Activated CD4-positive, alpha-beta T cell treated with anti-CD3 and anti-CD28 coated beads, Interleukin-2, amount 50 U/mL, for 48 hours (primary cell): ENCODE measurements around the gene ZXDC.

Experiments
- DNase-seq, 2 experiments: peaks; one replicate each; pipeline ENCODE4 v3.0.0-alpha.2; 2020

ZXDC gene

DNA sequence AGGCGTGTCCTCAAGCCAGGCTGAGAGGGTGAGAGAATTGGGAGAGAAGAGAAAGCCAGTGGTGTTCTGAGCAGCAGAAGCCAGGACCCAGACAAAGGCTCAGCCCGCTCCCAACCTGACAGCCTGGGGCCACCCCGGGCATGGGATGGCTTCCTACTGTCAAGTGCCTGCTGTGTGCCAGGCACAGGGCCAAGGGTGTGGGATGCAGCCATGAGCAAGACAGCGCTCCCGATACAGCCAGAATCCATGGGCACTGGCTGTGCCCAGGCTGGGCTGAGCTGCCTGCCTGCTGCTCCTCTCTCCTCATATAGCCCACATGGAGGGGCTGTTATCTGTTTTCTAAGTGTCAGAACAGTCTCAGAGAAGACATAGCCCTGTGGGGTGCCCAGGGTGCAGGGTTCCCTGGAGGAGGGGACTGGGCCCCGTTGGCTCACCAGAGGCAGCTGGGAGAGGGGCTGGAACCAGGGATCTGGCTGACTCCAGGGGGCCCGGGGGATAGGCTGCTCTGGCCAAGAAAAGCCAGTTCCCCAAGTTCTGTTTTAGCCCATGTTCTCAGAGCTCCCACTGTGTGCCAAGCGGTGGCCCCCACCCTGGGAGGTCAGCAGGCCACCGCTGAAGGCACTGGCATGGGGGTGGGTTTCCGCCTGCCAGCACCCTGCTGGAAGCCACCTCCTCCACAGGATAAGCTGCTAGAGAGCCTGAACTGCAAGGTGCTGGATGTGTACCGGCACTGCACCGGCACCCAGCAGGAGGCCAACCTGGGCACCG lies 42.0 kb downstream of the ZXDC start:
- DNase-seq: no peak

DNA sequence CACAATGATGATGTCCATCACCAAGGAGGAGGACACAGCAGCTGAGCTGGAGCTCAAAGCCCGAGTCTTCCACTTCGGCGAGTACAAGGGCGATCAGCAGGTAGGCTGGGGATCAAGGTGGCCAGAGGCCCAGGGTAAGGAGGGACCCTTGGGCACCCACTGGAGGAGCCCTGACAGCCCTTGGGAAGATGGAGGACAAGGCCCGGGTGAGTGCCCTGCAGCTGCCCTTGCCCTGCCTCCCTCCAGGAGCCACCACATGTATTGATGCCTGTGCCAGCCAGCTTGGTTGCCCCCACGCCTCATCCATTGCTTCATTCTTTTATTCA lies 42.6 kb downstream of the ZXDC start:
- no peak for DNase-seq

DNA sequence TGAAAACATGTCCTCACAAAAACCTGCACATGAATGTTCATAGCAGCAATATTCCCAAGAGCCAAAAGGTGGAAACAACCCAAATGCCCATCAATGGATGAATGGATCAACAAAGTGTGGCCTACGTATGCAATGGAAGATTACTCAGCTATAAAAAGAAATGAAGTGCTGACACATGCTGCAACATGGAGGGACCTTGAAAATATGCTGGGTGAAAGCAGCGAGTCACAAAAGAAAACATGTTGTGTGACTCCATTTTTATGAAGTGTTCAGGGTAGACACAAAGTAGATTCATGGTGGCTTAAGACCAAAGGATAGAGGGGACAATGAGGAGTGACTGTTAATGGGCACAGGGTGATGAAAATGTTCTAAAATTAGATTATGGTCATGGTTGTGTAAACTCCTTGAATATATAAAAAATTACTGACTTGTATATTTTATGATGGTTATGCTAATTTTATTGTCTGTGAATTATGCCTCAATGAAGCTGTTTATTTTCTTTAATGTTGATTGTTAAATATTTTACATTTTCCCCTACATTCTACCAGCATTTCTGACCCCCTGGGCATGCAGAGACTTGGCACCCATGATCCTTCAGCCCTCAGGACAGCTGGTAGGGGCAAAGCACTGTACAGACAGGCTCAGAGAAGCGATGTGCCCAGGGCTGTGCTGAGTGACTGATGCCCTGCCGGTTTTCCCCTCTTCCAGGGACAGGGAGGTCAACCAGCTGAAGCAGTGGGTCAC lies 43.2 kb downstream of the ZXDC start:
- DNase-seq: no peak

DNA sequence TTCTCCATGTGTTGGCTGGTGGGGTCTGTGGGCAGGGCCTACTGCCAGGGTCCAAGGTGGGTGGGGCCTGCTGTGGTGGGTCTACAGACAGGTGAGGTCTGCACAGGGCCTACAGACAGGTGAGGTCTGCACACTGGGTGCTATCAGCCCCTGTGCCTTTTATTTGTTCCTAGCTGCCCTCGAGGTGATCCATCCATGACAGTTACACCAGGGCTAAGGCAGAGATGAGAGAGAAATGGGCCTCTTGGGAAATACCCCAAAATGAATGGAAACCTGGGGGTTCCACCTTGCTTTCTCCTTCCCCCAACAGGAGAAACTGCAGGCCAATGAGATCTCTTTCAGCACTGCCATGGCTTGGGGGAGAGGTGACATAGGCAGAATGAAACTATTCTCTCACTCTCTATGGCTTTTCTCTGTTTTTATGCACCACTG lies 44.6 kb downstream of the ZXDC start:
- no peak for DNase-seq

DNA sequence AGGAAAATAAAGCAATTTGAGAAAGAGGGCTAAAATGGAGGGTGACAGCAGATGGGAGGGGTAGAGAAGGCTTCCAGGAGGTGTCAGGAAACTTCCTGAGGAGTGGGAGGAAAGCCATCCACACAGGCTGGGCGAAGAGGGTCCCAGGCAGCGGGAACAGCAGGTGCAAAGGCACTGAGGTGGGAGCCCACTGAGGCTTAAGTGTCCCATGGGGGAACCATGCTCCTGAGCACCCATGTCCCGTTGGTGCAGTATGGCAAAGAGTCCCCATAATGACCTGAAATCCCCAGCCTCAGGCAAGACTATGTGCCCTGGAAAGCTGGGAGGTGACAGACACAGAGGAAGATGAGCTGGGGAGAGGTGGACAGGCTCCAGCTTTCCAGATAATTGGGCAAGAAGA lies 50.9 kb downstream of the ZXDC start:
- no peak for DNase-seq

DNA sequence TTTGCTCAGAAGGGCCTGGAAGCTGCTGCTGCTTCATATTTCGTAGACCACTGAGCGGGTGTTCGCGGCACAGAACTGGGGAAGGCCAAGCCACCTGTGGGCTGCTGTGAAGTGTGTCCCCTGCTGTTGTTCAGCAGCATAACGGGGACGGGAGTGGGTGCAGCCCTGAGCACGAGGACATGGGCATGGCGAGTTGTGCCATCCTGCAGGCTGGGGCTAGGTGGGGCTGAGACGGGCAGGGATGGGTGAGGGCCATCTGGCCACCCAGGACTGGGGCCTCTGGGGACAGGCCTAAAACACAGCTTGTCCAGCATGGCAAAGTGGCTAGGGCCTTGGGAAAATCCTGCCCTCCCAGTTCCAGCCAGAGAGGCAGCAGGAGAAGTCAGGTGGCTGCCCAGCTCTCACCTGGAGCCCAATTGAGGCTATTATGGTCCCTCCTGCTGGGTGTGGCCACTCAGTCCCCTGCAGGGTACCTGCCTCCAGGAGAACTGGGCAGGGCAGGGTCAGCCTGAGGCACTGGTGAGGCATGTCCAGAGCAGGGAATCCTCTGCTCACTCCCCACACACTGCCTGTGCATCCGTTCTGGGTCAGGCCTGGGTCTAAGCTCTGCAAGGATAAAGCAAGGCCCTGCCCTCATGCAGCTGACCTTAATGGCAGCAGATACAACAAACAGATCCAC lies 51.5 kb downstream of the ZXDC start:
- no peak for DNase-seq

DNA sequence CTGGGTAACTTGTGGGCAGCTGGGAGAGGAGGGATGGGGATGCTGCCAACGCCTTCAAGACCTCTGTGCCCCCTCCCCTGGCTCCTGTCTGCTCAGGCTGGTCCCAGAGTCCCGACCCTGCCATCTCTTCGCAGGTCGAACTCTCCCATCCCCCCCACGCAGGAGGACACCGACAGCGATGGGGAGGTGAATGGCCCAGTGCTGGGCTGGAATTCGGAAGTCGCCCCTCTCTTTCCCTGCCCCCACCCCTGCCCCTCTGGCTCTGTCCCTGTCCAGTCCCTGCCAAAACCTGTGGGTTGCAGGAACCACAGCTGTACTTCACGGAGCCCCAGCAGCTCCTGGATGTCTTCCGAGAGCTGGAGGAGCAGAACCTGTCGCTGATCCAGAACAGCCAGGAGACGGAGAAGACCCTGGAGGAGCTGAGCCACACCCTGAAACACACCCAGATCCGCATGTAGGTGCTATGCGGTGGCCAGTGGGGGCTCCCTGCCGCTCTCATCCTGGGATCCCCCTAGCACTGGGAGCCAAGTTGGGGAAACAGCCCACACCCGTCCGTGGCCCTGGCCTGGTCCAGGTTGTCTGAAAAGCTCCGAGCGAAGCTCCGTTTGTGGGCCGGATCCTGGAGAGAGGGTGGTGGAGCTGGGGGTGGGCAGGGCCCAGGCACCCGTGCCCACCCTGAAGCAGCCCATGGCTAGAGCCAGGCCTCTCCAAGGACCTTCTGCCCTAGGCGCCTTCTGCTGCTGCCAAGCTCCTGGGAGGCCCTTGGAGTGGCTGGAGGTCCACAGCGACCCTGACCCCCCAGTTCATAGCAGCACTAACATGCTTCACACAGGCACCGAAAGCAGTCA lies 52.3 kb downstream of the ZXDC start:
- no peak for DNase-seq

DNA sequence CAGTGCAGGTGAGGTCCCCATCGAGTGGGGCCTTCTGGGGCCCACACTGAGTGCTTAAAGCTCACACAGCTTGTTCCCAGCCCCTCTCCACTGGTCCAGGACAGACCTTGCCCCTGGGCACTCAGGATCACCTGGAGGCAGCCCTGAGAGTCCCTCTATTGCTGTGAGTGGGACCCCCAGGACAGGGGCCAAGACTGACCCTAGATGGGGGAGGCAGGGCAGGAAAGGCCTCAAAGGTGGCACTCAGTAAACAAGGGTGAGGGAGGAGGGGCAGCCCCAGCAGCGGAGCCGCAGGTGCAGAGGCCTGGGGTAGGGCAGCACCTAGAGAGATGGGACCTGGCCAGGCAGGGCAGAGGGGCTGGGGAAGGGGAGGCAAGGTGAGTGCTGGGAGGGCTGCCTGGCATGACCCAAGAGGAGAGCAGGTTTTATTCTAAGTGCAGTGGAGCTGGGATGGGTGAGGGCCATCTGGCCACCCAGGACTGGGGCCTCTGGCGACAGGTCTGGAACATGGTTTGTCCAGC lies 53.1 kb downstream of the ZXDC start:
- DNase-seq: no peak

DNA sequence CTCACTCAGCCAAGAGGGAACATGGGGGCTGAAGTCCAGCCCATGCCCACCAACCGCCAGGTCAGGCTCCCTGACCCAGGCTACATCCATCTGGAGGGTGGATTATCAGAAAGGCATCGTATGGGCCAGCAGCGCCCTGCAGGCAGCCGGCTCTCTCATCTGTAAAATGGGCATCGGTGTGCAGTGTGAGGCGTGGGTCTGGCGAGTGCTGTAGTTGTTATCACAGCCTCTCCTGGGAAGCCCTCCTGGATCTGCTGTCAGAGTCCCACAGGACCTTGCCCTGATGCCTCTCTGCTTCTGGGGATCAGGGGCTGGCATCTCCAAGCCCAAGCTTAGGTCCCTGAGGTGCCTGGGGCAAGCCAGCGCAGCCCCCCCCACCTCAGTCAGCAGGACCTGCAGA lies 53.6 kb downstream of the ZXDC start:
- no peak for DNase-seq

DNA sequence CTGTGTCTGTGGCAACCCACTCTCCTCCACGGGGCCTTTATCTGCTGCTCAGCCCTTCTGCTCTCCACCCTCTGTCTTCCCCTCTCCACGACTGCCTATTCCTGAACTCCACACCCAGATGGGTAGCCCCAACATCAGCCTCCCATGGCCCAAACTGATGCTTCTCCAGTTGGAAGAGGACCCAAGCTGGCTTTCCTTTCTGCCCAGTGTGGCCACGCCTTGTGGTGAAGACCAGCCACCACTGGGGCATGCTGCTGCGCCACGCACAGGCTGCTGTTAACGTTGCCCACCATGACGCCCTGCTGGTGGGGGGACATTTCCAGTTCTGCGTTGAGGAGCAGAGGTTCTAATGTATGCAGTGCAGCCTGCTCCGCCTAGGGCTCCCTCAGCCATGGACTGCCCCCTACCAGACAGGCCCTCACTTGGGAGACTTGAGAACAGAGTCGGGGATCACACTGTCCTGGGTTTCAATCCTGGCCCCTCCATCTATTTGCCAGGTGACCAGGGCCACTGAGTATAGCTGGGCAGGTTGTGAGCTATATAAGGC lies 54.0 kb downstream of the ZXDC start:
- no peak for DNase-seq

DNA sequence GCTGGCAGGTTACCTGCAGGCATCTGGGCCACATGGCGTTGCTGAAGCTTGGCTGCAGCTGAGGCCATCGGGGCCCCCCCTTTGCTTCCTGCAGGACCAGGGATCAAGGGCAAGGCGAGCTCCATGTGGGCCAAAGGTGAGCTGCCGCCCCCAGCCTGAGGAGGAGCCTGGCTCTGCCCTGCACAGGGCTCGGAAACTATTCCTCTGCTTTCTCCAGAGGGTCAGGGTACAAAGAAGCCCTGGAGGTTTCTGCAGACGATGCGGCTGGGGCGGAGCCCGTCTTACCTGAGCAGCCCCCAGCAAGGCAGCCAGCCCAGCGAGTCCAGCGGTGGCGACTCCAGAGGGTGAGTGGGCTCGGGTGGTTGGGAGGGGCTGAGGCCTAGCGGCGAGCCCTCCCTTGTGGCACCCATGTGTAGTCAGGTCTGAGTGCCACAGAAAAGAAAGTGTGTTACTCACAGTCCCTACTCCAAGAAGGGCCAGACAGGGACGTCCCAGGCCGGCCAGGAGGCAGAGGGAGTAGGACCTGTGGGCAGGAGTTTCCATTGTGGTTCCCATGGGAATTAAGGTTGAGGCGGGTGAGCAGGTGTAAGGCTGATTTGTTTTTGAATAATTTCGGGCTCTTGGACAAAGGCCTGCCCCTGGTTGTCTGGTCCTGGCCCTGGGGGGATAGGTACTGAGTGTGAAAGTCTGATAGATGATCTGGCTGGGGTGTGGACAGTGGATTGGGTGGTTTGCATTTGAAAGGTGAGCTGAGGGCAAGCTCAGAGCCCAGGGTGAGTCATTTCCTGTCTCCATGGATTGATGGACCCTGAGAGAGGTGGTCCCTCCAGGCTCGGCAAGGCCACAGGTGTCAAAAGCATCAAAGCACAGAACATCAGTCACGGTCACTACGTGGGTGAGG lies 55.6 kb downstream of the ZXDC start:
- no peak for DNase-seq

DNA sequence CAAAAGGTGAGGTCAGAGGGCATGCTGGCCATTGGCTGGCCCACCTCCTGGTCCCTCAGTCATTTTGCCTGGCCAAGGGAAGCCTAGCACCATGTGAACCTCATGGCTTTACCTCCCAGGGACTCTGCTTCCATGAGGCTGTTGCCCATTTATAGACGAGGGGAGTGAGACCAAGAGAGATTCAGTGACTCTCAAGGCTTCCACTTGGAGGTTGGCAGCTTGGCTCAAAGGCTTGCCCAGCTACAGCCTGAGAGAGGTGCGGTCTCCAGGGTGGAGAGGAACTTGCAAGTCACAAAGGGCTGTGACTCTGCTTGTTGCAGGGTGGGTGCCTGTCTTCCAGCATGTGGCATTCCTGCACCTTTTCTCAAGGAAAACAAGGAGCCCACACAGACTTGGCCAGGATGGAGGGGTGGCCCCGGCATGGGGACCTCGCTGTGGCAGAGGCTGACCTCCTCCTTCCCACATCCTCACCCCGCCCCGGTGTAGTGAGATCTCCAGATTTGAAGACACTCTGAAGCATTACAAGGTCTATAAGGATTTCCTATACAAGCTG lies 56.5 kb downstream of the ZXDC start:
- no peak for DNase-seq

DNA sequence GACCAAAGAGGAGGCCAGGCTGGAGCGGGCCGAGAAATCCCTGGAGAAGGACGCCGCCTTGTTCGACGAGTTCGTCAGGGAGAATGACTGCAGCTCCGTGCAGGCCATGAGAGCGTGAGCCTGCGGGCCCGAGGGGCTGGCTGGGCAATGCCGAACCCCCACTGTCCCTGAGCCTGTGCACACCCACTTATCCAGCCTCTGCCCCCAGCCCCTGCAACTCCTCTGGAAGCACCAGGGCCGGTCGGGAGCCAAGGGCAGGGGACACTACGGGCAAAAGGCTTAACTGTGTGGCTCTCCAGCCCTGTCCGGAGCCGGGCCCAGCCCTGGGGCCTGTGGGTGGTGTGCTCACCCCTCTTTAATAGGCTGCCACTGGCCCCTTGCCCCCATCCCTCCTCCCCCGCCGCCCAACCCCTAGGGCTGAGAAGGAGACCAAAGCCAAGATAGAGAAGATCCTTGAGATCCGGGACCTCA lies 57.0 kb downstream of the ZXDC start:
- DNase-seq: no peak

DNA sequence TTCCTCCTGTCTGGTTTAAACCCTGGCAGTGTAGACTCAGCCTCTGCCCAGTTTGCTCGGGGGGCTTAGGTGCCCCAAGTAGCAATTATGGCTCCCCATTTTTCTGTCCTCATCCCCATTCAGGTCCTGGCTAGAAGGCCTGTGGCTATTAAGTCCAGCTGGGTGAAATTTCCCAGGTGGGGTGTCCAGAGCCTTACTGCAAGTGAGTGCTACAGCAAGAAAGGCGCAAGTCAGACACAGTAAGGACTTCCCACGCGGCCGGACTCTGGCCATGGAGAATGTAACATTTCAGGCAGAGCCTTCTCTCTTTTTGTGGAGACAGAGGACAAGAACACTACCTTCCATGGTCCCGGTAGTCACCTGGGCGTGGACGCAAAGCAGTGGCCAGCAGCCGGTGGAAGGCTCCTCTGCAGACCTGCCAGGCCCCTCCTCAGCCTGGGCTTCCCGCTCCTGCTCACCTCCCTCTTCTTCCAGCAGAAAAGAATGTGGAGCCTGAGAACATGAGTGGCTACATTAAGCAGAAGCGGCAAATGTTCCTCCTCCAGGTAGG lies 57.6 kb downstream of the ZXDC start:
- no peak for DNase-seq

DNA sequence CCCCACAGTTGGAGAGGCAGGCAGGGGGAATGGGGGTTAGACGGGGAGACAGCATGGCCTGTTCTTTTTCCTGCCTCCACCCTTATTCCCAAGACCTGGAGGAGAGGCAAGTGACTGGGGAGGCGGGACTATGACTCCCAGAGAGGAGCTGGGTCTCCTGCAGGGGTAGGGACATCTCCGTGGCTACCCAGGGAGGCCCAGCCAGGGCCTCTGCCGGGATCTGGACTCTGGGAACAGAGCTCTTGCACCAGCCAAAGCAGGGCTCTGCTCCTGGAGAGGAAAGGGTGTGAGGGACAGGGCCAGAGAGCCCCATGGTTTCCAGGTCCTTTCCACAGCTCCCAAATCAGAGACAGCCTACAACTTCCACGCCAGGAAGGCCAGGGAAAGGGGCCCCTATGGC lies 58.2 kb downstream of the ZXDC start:
- no peak for DNase-seq

DNA sequence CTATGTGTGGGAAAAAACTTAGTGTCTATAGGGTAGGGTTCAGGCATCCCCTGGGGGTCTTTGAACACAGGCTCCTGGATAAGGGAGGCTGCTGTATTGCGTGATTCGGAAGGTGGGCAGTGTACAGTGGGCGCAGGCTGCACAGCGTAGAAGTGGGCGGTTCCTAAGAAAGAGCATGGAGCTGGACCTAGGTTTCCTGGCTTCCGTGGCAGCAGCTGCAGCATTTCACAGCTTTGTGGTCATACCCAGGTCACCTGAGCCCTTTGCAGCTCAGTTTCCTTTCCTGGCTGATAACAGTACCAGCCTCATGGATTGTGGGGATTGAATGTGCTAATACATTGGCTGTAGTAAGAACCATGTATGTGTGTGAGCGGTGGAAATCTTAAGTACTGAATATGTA lies 58.7 kb downstream of the ZXDC start:
- DNase-seq: no peak

DNA sequence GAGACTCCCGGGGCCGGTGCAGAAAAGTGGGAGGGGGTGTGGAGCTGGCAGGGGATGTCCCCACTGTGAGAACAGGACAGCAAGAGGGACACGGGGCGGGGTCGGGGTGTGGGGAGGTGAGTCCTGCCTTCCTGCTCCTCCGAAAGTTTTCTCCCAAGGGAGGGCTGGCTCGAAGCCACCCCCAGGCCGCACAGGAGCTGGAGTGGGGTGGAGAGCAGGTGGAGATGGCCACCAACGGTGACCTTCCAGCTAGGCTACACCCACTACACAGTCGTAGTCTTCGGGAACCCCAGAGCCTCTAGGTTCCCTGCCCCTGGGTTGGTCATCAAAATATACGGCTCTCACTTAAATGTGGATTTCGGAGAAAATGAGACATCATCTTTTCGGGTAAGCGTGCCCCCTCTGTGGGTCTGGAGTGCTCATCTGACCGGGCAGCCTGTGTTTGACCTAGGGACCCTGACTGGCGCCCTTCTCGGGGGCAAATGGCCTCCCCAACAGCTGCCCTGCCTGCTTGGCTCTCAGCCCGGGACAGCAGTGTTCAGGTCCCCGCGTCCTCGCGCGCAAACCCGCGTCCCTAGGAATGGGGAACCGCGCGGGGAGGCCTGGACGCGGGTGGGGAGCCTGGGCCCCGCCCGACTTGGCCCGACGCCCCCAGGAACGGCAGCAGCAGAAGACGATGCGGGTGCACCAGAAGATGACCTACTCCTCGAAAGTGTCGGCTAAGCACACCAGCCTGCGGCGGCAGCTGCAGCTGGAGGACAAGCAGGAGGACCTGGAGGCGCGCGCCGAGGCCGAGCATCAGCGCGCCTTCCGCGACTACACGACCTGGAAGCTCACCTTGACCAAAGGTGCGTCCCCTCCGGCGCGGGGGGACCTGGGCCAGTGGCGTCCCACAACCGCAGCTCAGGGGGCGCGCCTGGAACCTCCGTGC lies 59.8 kb downstream of the ZXDC start:
- no peak for DNase-seq

DNA sequence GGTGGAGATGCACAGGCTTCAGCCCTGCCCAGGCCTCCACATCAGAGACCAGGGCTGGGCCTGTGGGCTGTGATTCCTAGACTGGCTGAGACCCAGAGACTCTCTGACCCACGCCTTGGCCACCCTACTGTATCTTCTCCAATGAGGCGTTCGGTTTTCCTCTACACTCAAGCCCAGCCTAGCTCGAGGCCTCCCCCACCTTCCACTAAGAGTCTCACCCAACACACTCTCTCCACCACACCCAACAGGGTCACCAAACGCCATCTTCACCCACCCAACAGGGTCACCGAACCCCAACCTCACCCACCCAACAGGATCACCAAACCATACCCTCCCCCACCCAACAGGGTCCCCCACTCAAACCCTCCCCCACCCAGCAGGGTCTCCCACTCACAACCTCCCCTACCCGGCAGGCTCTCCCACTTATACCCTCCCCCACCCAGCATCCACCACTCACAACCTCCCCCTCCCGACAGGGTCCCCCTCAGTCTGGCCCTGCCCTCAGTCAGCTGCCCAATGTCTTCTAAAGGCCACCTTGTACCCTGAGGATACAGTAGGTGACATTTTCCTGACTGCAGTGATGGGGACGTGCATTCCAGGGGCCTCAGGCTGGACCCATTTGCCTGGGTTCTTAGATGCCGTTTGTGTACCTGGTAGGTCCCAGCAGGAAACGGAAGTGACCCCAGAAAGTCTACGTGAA lies 60.6 kb downstream of the ZXDC start:
- DNase-seq: no peak

DNA sequence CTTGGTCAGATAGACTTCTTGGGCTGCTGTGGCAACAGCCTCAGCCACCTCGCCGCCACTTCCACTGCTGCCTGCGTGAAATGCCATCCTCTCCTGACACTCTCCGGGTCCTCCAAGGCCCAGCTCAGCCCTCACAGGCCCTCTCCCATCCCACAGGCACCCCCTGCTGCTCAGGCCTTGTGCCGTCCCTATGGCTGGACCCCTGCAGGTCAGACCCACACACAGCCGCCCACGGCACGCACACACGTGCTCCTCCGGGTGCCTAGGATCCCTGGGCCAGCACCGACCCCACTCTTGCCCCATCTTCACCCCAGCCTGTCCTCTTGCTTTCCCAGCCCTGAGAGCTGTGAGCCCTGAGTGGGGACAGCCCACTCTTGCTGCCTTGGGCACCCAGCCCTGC lies 61.3 kb downstream of the ZXDC start:
- no peak for DNase-seq
